HepG2 (cell line): ENCODE measurements around the gene MAJIN. TPM values are rescaled to one million over a fixed set of nuclear protein-coding genes. Genes with fewer than 3 reads are reported as not detected.
A peak's percentile ranks its signal among the peaks of the same experiment; 100 is the strongest.

ENCODE experiments used
- ATM ChIP-seq: fragments of 450-650 bp; IDR thresholded peaks from 2 replicates; pipeline ENCODE4 v1.7.1; 2017; ENCODE audit warnings: mild to moderate bottlenecking, borderline replicate concordance
- ELF3 ChIP-seq: IDR thresholded peaks from 2 replicates; pipeline ENCODE4 v1.6.1; 2016; ENCODE audit warnings: missing genetic modification reagents, missing compliant biosample characterization
- ESRRA ChIP-seq: sonication (generic); formaldehyde crosslinking; IDR thresholded peaks from 2 replicates; pipeline ENCODE4 v1.5.1; 2020; ENCODE audit warnings: mild to moderate bottlenecking, low read depth, missing genetic modification reagents
- FOXK2 ChIP-seq: fragments of 450-650 bp; IDR thresholded peaks from 2 replicates; pipeline ENCODE4 v1.6.1; 2016
- FOXP1 ChIP-seq, 2 experiments: fragments of 450-650 bp in 1 of 2; IDR thresholded peaks; 2 replicates each; pipeline ENCODE4 v1.6.1; 2017 to 2018; ENCODE audit warnings: antibody characterized with exemption in 1 of 2
- GATAD1 ChIP-seq: IDR thresholded peaks from 2 replicates; pipeline ENCODE4 v1.6.1; 2016; ENCODE audit warnings: missing genetic modification reagents, missing compliant biosample characterization
- GATAD2A ChIP-seq: IDR thresholded peaks from 2 replicates; pipeline ENCODE4 v1.6.1; 2016
- HMGXB4 ChIP-seq, 2 experiments: sonication (generic) in 1 of 2; formaldehyde crosslinking in 1 of 2; IDR thresholded peaks; 2 replicates each; pipeline versions ENCODE4 v1.4.0 to v1.6.1; 2018 to 2020; ENCODE audit warnings: missing genetic modification reagents in 2 of 2, borderline replicate concordance in 1 of 2, low read depth in 1 of 2, mild to moderate bottlenecking in 1 of 2, missing biosample characterization in 1 of 2
- MTA1 ChIP-seq: sonication (generic); formaldehyde crosslinking; IDR thresholded peaks from 2 replicates; pipeline ENCODE4 v1.4.0; 2020; ENCODE audit warnings: missing genetic modification reagents, mild to moderate bottlenecking, borderline replicate concordance
- NFATC3 ChIP-seq: sonication (generic); formaldehyde crosslinking; IDR thresholded peaks from 2 replicates; pipeline ENCODE4 v1.5.1; 2020; ENCODE audit warnings: mild to moderate bottlenecking, missing genetic modification reagents
- NR2F1 ChIP-seq, 2 experiments: fragments of 450-650 bp in 1 of 2; formaldehyde crosslinking in 1 of 2; IDR thresholded peaks; 2 replicates each; pipeline versions ENCODE4 v1.5.0 to v1.6.1; 2016 to 2020; ENCODE audit warnings: mild to moderate bottlenecking in 1 of 2, missing compliant biosample characterization in 1 of 2, missing genetic modification reagents in 1 of 2, moderate library complexity in 1 of 2
- NR2F2 ChIP-seq: IDR thresholded peaks from 2 replicates; pipeline ENCODE4 v1.6.1; 2012; ENCODE audit warnings: low read depth, inconsistent platforms, borderline replicate concordance
- RXRB ChIP-seq: IDR thresholded peaks from 2 replicates; pipeline ENCODE4 v1.6.1; 2016; ENCODE audit warnings: borderline replicate concordance, missing genetic modification reagents, missing compliant biosample characterization
- ZNF160 ChIP-seq: sonication (generic); formaldehyde crosslinking; IDR thresholded peaks from 2 replicates; pipeline ENCODE4 v1.8.0; 2022; ENCODE audit warnings: mild to moderate bottlenecking, inconsistent platforms, missing genetic modification reagents
- ZNF550 ChIP-seq: sonication (generic); formaldehyde crosslinking; IDR thresholded peaks from 2 replicates; pipeline ENCODE4 v1.4.0; 2020; ENCODE audit warnings: mild to moderate bottlenecking, missing genetic modification reagents, borderline replicate concordance
- ZNF572 ChIP-seq: sonication (generic); formaldehyde crosslinking; IDR thresholded peaks from 2 replicates; pipeline ENCODE4 v1.5.1; 2020; ENCODE audit warnings: mild to moderate bottlenecking, missing genetic modification reagents
- ZNF607 ChIP-seq: sonication (generic); formaldehyde crosslinking; IDR thresholded peaks from 2 replicates; pipeline ENCODE4 v1.5.1; 2020; ENCODE audit warnings: missing genetic modification reagents, mild to moderate bottlenecking, borderline replicate concordance
- ZNF674 ChIP-seq: sonication (generic); formaldehyde crosslinking; IDR thresholded peaks from 2 replicates; pipeline ENCODE4 v1.5.0; 2020; ENCODE audit warnings: low read depth, mild to moderate bottlenecking, missing genetic modification reagents
- ZNF749 ChIP-seq: sonication (generic); formaldehyde crosslinking; IDR thresholded peaks from 2 replicates; pipeline ENCODE4 v1.8.0; 2022; ENCODE audit warnings: mild to moderate bottlenecking, missing genetic modification reagents, moderate library complexity, borderline replicate concordance
- polyA plus RNA-seq, 8 experiments: library from polyadenylated mRNA; depleted of rRNA in 3 of 8; stranded (reverse) in 7 of 8; unstranded in 1 of 8; fragments of >200 nt; fragmentation: Illumina TruSeq in 4 of 8; extraction: Trizol in 4 of 8; gene quantifications; 2 replicates each; pipeline versions ENCODE4 v1.2.1 to v1.2.3, GENCODE V29; 2011 to 2016; ENCODE audit warnings: low read depth in 4 of 8, missing spikeins in 1 of 8, mixed read lengths in 1 of 8; ENCODE audit not compliant: insufficient read depth in 1 of 8
- total RNA-seq, 5 experiments: library from RNA; depleted of rRNA; stranded (reverse); fragments of >200 nt; fragmentation: Illumina TruSeq; extraction: Trizol; gene quantifications; 2 replicates each; pipeline ENCODE4 v1.2.3, GENCODE V29; 2016; ENCODE audit warnings: low read depth in 1 of 5
- TF ChIP-seq, protein P1 (sequence below): sonication (generic); formaldehyde crosslinking; IDR thresholded peaks from 2 replicates; pipeline ENCODE4 v1.5.0; 2020; ENCODE audit warnings: missing genetic modification reagents
- TF ChIP-seq, protein P2 (sequence below): sonication (generic); formaldehyde crosslinking; IDR thresholded peaks from 2 replicates; pipeline ENCODE4 v1.5.0; 2020; ENCODE audit warnings: mild to moderate bottlenecking, missing genetic modification reagents, moderate library complexity
- TF ChIP-seq, protein P3 (sequence below): sonication (generic); formaldehyde crosslinking; IDR thresholded peaks from 2 replicates; pipeline ENCODE4 v1.8.1; 2023; ENCODE audit warnings: mild to moderate bottlenecking, moderate library complexity, missing genetic modification reagents
- TF ChIP-seq, protein P4 (sequence below): sonication (generic); formaldehyde crosslinking; conservative IDR thresholded peaks from 2 replicates; pipeline ENCODE4 v1.5.0; 2020; ENCODE audit warnings: missing genetic modification reagents

The MAJIN gene
- total and polyA plus RNA-seq, 2 of the 13 experiments (the other 11 are each of a cell fraction or from before 2014, with no cell fraction given): not detected

DNA sequence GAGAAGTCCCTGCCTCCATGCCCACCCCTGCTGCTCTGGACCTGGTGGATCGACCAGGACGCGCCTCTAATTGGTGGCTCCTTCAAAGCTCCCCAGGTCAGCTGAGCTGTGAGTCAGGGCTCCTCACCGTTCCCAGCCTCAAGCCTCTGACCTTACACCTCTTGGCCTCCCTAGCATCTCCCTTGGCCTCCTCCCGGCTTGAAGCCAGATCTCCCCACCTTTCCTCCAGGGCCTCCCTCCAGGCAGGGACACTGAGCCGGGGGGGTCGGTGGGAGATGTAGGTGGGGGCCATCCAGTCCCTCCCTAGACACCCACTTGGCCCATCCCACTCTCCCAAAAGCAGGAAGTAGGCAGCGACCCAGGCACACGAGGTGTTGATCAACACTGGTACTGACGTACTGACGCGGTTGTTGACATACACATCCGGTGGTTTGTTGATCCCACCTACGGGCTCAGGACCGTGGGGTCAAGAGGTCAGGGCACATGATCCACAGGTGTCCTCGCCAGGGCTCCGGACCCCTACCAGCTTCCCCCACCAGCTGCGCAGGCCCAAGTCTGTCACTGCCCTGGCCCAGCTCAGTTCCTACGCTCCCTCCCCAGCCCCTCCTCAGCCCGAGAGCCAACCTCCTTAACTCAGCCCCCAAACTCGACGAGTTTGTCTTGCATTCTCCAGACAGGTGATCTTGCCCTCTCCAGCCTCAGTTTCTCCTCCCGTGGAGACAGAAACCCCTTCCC, 55.7 kb downstream of the MAJIN start (continued):
- TF ChIP-seq, protein P1, sequence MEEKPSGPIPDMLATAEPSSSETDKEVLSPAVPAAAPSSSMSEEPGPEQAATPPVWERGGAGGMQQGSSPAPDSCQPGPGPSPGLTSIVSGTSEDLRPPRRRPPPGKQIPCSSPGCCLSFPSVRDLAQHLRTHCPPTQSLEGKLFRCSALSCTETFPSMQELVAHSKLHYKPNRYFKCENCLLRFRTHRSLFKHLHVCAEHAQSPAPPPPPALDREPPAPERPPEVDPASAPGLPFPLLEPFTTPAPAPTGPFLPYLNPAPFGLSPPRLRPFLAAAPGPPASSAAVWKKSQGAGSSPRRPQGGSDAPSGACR (CRISPR knock-in tag): no peak
- TF ChIP-seq ZNF160 (CRISPR knock-in tag): no peak
- TF ChIP-seq ESRRA (CRISPR knock-in tag): no peak
- TF ChIP-seq ELF3: peak; percentile 90
- peak; percentile 69; the same call in 1 of the 2 replicates for TF ChIP-seq GATAD1 (CRISPR knock-in tag)
- TF ChIP-seq, protein P2, sequence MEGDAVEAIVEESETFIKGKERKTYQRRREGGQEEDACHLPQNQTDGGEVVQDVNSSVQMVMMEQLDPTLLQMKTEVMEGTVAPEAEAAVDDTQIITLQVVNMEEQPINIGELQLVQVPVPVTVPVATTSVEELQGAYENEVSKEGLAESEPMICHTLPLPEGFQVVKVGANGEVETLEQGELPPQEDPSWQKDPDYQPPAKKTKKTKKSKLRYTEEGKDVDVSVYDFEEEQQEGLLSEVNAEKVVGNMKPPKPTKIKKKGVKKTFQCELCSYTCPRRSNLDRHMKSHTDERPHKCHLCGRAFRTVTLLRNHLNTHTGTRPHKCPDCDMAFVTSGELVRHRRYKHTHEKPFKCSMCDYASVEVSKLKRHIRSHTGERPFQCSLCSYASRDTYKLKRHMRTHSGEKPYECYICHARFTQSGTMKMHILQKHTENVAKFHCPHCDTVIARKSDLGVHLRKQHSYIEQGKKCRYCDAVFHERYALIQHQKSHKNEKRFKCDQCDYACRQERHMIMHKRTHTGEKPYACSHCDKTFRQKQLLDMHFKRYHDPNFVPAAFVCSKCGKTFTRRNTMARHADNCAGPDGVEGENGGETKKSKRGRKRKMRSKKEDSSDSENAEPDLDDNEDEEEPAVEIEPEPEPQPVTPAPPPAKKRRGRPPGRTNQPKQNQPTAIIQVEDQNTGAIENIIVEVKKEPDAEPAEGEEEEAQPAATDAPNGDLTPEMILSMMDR (CRISPR knock-in tag): no peak
- no peak for TF ChIP-seq ZNF674 (CRISPR knock-in tag)
- TF ChIP-seq ZNF572 (CRISPR knock-in tag): peak; percentile 49; the same call in 1 of the 2 replicates
- TF ChIP-seq MTA1 (CRISPR knock-in tag): 0 out of 2 replicates have a peak, but pooled peaks have one; percentile 16
- no peak for TF ChIP-seq ZNF749 (CRISPR knock-in tag)
- TF ChIP-seq FOXK2: peak; percentile 92
- TF ChIP-seq NR2F2: peak; percentile 76
- TF ChIP-seq ZNF607 (CRISPR knock-in tag): 0 out of 2 replicates have a peak, but pooled peaks have one; percentile 25
- peak; percentile 49 for TF ChIP-seq GATAD2A (CRISPR knock-in tag)
- TF ChIP-seq NR2F1 (CRISPR knock-in tag; IDR thresholded peaks at IDR 0.05): peak; percentile 74 to 77; a peak in 3 of 4 replicates
- peak; percentile 89 for TF ChIP-seq FOXP1 (IDR thresholded peaks at IDR 0.05)
- peak; percentile 97 for TF ChIP-seq FOXP1 (CRISPR knock-in tag; IDR thresholded peaks at IDR 0.05)
- TF ChIP-seq NFATC3 (CRISPR knock-in tag): no peak
- TF ChIP-seq, protein P3, sequence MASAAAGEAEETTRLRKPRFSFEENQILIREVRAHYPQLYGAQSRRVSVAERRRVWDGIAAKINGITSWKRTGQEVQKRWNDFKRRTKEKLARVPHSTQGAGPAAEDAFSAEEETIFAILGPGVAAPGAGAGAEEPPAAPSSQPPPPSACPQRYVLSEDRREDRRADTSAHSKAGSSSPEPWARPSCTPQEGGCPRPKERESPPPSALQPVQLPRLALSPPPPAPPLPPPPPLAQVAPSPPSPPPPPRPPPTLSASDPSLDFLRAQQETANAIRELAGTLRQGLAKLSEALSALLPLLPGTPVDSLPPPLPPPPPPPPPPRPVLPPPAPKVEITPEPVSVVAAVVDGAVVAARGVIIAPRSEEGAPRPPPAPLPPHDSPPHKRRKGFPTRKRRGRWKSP (CRISPR knock-in tag): no peak
- no peak for TF ChIP-seq ZNF550 (CRISPR knock-in tag)
- TF ChIP-seq RXRB (CRISPR knock-in tag): peak; percentile 17; the same call in 1 of the 2 replicates
- no peak for TF ChIP-seq ATM
- TF ChIP-seq, protein P4, sequence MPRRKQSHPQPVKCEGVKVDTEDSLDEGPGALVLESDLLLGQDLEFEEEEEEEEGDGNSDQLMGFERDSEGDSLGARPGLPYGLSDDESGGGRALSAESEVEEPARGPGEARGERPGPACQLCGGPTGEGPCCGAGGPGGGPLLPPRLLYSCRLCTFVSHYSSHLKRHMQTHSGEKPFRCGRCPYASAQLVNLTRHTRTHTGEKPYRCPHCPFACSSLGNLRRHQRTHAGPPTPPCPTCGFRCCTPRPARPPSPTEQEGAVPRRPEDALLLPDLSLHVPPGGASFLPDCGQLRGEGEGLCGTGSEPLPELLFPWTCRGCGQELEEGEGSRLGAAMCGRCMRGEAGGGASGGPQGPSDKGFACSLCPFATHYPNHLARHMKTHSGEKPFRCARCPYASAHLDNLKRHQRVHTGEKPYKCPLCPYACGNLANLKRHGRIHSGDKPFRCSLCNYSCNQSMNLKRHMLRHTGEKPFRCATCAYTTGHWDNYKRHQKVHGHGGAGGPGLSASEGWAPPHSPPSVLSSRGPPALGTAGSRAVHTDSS (CRISPR knock-in tag): no peak
- TF ChIP-seq HMGXB4 (CRISPR knock-in tag; IDR thresholded peaks at IDR 0.05; ENCODE audit: borderline replicate concordance in 1 of 2, low read depth in 1 of 2): peak in 1 of 2 experiments; percentile 4; a peak in 1 of 4 replicates
